WTC11 (cell line): Measurements from ENCODE around the gene BOC. TPM values are rescaled to one million over a fixed set of nuclear protein-coding genes. Genes with fewer than 3 reads are reported as not detected.

Experiments used
- ATAC-seq: fragments of 200-7000 bp; cut with Tn5 transposase; 2 replicates; pipeline ENCODE4 v1.10.0; 2021; ENCODE audit warnings: mild to moderate bottlenecking, moderate library complexity
- CTCF ChIA-PET: fragments of 300-600 bp; sonication (Branson Sonifier 250); formaldehyde crosslinking; loops from one replicate; lab custom pipeline; 2021; ENCODE audit warnings: antibody characterized with exemption; lab: Charles Lee
- POLR2A ChIA-PET: fragments of 350-600 bp; sonication (Branson Sonifier 250); formaldehyde crosslinking; loops from one replicate; lab custom pipeline; 2021; ENCODE audit warnings: antibody characterized with exemption; lab: Charles Lee
- DNase-seq: peaks from one replicate; pipeline ENCODE4 v3.0.0; 2021; ENCODE audit warnings: low spot score
- H3K27ac Mint-ChIP-seq: 2 replicates; pipeline ENCODE4 v1.8.0; 2021; ENCODE audit warnings: mixed read lengths
- H3K27me3 Mint-ChIP-seq: 2 replicates; pipeline ENCODE4 v1.8.0; 2021; ENCODE audit warnings: low read depth, mild to moderate bottlenecking, moderate library complexity, mixed read lengths
- H3K36me3 Mint-ChIP-seq: 2 replicates; pipeline ENCODE4 v1.8.0; 2021; ENCODE audit warnings: mixed read lengths
- H3K4me1 Mint-ChIP-seq: 2 replicates; pipeline ENCODE4 v1.8.0; 2022; ENCODE audit warnings: mixed read lengths
- H3K4me3 Mint-ChIP-seq: 2 replicates; pipeline ENCODE4 v1.8.0; 2021; ENCODE audit warnings: mild to moderate bottlenecking, moderate library complexity, mixed read lengths
- H3K9me3 Mint-ChIP-seq: 2 replicates; pipeline ENCODE4 v1.8.0; 2021; ENCODE audit warnings: mixed read lengths
- ATF1 ChIP-seq: sonication (generic); formaldehyde crosslinking; IDR thresholded peaks from 2 replicates; pipeline ENCODE4 v1.8.1; 2023; ENCODE audit warnings: mild to moderate bottlenecking, moderate library complexity, missing genetic modification reagents
- CREB1 ChIP-seq: sonication (generic); formaldehyde crosslinking; IDR thresholded peaks from 2 replicates; pipeline ENCODE4 v1.8.0; 2023; ENCODE audit warnings: mild to moderate bottlenecking, missing genetic modification reagents
- CREM ChIP-seq: sonication (generic); formaldehyde crosslinking; IDR thresholded peaks from 2 replicates; pipeline ENCODE4 v1.8.1; 2022; ENCODE audit warnings: mild to moderate bottlenecking, missing genetic modification reagents, moderate library complexity
- EMX1 ChIP-seq: fragments of 250-450 bp; sonication (Bioruptor Pico); IDR thresholded peaks from 2 replicates; pipeline ENCODE4 v1.8.0; 2021; ENCODE audit warnings: mild to moderate bottlenecking
- ESRRA ChIP-seq: sonication (generic); formaldehyde crosslinking; IDR thresholded peaks from 2 replicates; pipeline ENCODE4 v1.8.1; 2022; ENCODE audit warnings: mild to moderate bottlenecking, missing genetic modification reagents, borderline replicate concordance
- JUN ChIP-seq: sonication (generic); formaldehyde crosslinking; IDR thresholded peaks from 2 replicates; pipeline ENCODE4 v1.8.0; 2023; ENCODE audit warnings: mild to moderate bottlenecking, missing genetic modification reagents
- KAT7 ChIP-seq: sonication (generic); formaldehyde crosslinking; IDR thresholded peaks from 2 replicates; pipeline ENCODE4 v1.8.1; 2023; ENCODE audit warnings: missing genetic modification reagents, mild to moderate bottlenecking, borderline replicate concordance
- MXD4 ChIP-seq: fragments of 250-450 bp; sonication (Bioruptor Pico); IDR thresholded peaks from 2 replicates; pipeline ENCODE4 v1.8.0; 2021; ENCODE audit warnings: mild to moderate bottlenecking, moderate library complexity, borderline replicate concordance
- MYBL2 ChIP-seq: sonication (generic); formaldehyde crosslinking; IDR thresholded peaks from 2 replicates; pipeline ENCODE4 v1.8.1; 2023; ENCODE audit warnings: mild to moderate bottlenecking, moderate library complexity, missing genetic modification reagents
- NFATC4 ChIP-seq: fragments of 250-450 bp; sonication (Bioruptor Pico); IDR thresholded peaks from 2 replicates; pipeline ENCODE4 v1.9.0; 2021; ENCODE audit warnings: mild to moderate bottlenecking
- NFYB ChIP-seq: sonication (generic); formaldehyde crosslinking; conservative IDR thresholded peaks from 2 replicates; pipeline ENCODE4 v1.8.0; 2022; ENCODE audit warnings: low read depth, missing genetic modification reagents
- PREB ChIP-seq: sonication (generic); formaldehyde crosslinking; IDR thresholded peaks from 2 replicates; pipeline ENCODE4 v1.8.1; 2022; ENCODE audit warnings: mild to moderate bottlenecking, missing genetic modification reagents, moderate library complexity, borderline replicate concordance
- SOX15 ChIP-seq: fragments of 250-450 bp; sonication (Bioruptor Pico); IDR thresholded peaks from 2 replicates; pipeline ENCODE4 v1.9.0; 2021; ENCODE audit warnings: mild to moderate bottlenecking
- SP1 ChIP-seq: sonication (generic); formaldehyde crosslinking; conservative IDR thresholded peaks from 2 replicates; pipeline ENCODE4 v1.8.1; 2022; ENCODE audit warnings: missing genetic modification reagents
- ZBTB43 ChIP-seq: sonication (generic); formaldehyde crosslinking; IDR thresholded peaks from 2 replicates; pipeline ENCODE4 v1.8.1; 2023; ENCODE audit warnings: mild to moderate bottlenecking, missing genetic modification reagents
- ZNF263 ChIP-seq: sonication (generic); formaldehyde crosslinking; IDR thresholded peaks from 2 replicates; pipeline ENCODE4 v1.8.1; 2022; ENCODE audit warnings: low read depth, mild to moderate bottlenecking, moderate library complexity, missing genetic modification reagents
- ZNF423 ChIP-seq: fragments of 250-450 bp; sonication (Bioruptor Pico); IDR thresholded peaks from 2 replicates; pipeline ENCODE4 v2.1.2; 2022; ENCODE audit warnings: mild to moderate bottlenecking, moderate library complexity
- total RNA-seq: library from RNA; stranded (reverse); gene quantifications from 3 replicates; pipeline ENCODE4 v1.2.3, GENCODE V29; 2021
- TF ChIP-seq, protein P1 (sequence below): fragments of 250-450 bp; sonication (Bioruptor Pico); IDR thresholded peaks from 2 replicates; pipeline ENCODE4 v1.9.0; 2021; ENCODE audit warnings: mild to moderate bottlenecking
- TF ChIP-seq, protein P2 (sequence below): sonication (generic); formaldehyde crosslinking; IDR thresholded peaks from 2 replicates; pipeline ENCODE4 v1.8.0; 2022; ENCODE audit warnings: mild to moderate bottlenecking, missing genetic modification reagents
- TF ChIP-seq, protein P3 (sequence below): sonication (generic); formaldehyde crosslinking; IDR thresholded peaks from 2 replicates; pipeline ENCODE4 v1.8.1; 2022; ENCODE audit warnings: missing genetic modification reagents, borderline replicate concordance
- TF ChIP-seq, protein P4 (sequence below): sonication (generic); formaldehyde crosslinking; conservative IDR thresholded peaks from 2 replicates; pipeline ENCODE4 v1.8.1; 2022; ENCODE audit warnings: mild to moderate bottlenecking, missing genetic modification reagents

Gene BOC
- total RNA-seq, 1 experiment from 2014 or later, result 8.0 TPM

DNA sequence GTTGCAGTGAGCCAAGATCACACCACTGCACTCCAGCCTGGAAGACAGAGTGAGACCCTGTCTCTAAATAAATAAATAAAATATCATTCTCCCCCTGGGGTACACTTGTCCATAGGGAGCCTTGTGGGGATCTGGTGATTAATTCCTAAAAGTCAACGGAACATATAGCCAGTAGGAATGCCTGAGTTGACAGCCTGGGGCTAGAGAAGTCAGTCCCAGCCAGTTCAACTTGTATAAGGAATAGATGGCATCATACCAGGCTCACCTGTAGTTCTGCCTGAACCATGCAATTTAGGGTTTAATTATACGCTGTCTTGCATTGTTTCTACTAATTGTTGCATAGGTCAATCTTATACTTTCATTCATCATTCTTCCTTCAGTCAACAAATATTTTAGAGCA lies 5.9 kb upstream of the BOC start:
- no peaks in the 10 kb centered on the region for H3K36me3 Mint-ChIP-seq
- DNase-seq (no peak), ATAC-seq (no peak)
- peaks cover 6% of the 10 kb centered on the region for H3K9me3 Mint-ChIP-seq
- H3K27me3 Mint-ChIP-seq, result no peaks in the 10 kb centered on the region; the same call in 1 of the 2 replicates
- H3K4me3 Mint-ChIP-seq, result no peak overlapping the region
- CTCF ChIA-PET, result interaction anchor here (2.0 kb wide), 1 partner anchor 83 kb away, joined by 11 read pairs; no protein-coding TSS in a partner anchor
- no peak for TF ChIP-seq KAT7 (CRISPR knock-in tag)
- TF ChIP-seq, protein P1, sequence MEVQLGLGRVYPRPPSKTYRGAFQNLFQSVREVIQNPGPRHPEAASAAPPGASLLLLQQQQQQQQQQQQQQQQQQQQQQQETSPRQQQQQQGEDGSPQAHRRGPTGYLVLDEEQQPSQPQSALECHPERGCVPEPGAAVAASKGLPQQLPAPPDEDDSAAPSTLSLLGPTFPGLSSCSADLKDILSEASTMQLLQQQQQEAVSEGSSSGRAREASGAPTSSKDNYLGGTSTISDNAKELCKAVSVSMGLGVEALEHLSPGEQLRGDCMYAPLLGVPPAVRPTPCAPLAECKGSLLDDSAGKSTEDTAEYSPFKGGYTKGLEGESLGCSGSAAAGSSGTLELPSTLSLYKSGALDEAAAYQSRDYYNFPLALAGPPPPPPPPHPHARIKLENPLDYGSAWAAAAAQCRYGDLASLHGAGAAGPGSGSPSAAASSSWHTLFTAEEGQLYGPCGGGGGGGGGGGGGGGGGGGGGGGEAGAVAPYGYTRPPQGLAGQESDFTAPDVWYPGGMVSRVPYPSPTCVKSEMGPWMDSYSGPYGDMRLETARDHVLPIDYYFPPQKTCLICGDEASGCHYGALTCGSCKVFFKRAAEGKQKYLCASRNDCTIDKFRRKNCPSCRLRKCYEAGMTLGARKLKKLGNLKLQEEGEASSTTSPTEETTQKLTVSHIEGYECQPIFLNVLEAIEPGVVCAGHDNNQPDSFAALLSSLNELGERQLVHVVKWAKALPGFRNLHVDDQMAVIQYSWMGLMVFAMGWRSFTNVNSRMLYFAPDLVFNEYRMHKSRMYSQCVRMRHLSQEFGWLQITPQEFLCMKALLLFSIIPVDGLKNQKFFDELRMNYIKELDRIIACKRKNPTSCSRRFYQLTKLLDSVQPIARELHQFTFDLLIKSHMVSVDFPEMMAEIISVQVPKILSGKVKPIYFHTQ, result no peak
- TF ChIP-seq ZNF263, result no peak
- TF ChIP-seq NFYB (CRISPR knock-in tag), result no peak
- no peak for TF ChIP-seq MYBL2 (CRISPR knock-in tag)
- TF ChIP-seq ESRRA (CRISPR knock-in tag), result no peak
- no peak for TF ChIP-seq MXD4 (CRISPR knock-in tag)
- TF ChIP-seq NFATC4 (CRISPR knock-in tag), result no peak
- no peak for TF ChIP-seq CREB1 (CRISPR knock-in tag)
- TF ChIP-seq ZNF423 (CRISPR knock-in tag), result no peak
- no peak for TF ChIP-seq SOX15 (CRISPR knock-in tag)
- no peak for TF ChIP-seq EMX1 (CRISPR knock-in tag)
- no peak for TF ChIP-seq ATF1 (CRISPR knock-in tag)
- no peak for TF ChIP-seq JUN (CRISPR knock-in tag)
- TF ChIP-seq CREM (CRISPR knock-in tag), result no peak
- H3K4me1 Mint-ChIP-seq, result peaks cover 15% of the 10 kb centered on the region
- POLR2A ChIA-PET, result no interaction called here
- no peak overlapping the region for H3K27ac Mint-ChIP-seq

DNA sequence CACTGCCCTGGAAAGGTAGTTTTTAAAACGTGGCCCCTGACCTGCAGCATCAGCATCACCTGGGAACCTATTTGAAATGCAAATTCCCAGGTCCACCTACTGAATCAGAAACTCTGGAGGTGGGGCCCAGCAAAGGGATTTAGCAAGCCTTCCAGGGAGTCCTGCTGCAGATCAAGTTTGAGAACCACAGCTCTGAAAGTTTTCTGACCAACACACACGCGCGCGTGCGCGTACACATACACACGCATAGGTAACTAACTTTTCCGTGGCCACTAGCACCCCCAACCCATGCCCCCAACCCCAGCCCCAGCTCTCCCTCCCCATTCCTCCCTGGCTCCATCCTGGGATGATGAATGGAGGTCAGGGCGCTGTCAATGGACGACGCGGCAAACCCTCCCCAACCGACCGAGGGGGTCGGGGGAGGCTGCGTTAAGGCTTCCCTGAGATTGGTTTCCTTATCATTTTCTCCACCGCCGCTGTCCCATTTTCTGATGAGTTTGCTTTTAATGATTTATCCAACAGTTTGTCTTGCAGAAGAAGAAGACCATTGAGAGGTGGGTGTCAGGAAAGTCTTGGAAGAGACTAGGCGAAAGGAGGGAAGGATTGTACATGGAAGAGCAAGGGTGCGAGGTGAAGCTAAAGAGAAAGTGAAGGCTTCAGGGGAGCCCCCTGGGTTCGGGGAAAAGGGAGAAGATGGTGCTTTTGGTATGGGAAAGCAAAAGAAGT lies 590 bp upstream of the BOC start:
- peaks cover 37% of the 10 kb centered on the region for H3K4me1 Mint-ChIP-seq
- peak; percentile 51 for ATAC-seq
- H3K4me3 Mint-ChIP-seq, result peak overlapping the region; percentile 85
- H3K36me3 Mint-ChIP-seq, result no peaks in the 10 kb centered on the region
- CTCF ChIA-PET, result interaction anchor here (0.6 to 2.0 kb wide), 14 partner anchors 18 to 160 kb away, joined by 3 to 10 read pairs (median 3); no protein-coding TSS in a partner anchor
- peak; percentile 42 for DNase-seq
- peak overlapping the region; percentile 77; the same call in 1 of the 2 replicates for H3K27ac Mint-ChIP-seq
- H3K9me3 Mint-ChIP-seq, result no peaks in the 10 kb centered on the region
- peaks cover 28% of the 10 kb centered on the region for H3K27me3 Mint-ChIP-seq
- POLR2A ChIA-PET, result interaction anchor here (0.6 to 1.0 kb wide), 4 partner anchors 9 to 31 kb away, joined by 3 read pairs; no protein-coding TSS in a partner anchor
- TF ChIP-seq, protein P2, sequence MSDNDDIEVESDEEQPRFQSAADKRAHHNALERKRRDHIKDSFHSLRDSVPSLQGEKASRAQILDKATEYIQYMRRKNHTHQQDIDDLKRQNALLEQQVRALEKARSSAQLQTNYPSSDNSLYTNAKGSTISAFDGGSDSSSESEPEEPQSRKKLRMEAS (CRISPR knock-in tag), result 0 out of 2 replicates have a peak, but pooled peaks have one; percentile 23
- no peak for TF ChIP-seq ZBTB43 (CRISPR knock-in tag)
- TF ChIP-seq SP1, result peak; percentile 38; the same call in 1 of the 2 replicates
- TF ChIP-seq, protein P3, sequence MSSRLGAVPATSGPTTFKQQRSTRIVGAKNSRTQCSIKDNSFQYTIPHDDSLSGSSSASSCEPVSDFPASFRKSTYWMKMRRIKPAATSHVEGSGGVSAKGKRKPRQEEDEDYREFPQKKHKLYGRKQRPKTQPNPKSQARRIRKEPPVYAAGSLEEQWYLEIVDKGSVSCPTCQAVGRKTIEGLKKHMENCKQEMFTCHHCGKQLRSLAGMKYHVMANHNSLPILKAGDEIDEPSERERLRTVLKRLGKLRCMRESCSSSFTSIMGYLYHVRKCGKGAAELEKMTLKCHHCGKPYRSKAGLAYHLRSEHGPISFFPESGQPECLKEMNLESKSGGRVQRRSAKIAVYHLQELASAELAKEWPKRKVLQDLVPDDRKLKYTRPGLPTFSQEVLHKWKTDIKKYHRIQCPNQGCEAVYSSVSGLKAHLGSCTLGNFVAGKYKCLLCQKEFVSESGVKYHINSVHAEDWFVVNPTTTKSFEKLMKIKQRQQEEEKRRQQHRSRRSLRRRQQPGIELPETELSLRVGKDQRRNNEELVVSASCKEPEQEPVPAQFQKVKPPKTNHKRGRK (CRISPR knock-in tag), result no peak
- TF ChIP-seq, protein P4, sequence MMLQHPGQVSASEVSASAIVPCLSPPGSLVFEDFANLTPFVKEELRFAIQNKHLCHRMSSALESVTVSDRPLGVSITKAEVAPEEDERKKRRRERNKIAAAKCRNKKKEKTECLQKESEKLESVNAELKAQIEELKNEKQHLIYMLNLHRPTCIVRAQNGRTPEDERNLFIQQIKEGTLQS, result no peak
- TF ChIP-seq PREB, result no peak
- TF ChIP-seq, protein P1, result no peak
